ENCODE results near the gene DUOX1. TPM values are rescaled to one million over a fixed set of nuclear protein-coding genes. Genes with fewer than 3 reads are reported as not detected.

Gene DUOX1
- total and polyA plus RNA-seq, 7 donors, result under 0.01 to 1.7 (median 0.79) TPM; not detected in 3

- Histone ChIP-seq H3K27me3 (no peaks in the 10 kb centered on the region), H3K9me3 (no peaks in the 10 kb centered on the region), H3K36me3 (no peaks in the 10 kb centered on the region), H3K4me3 (no peak overlapping the region), H3K4me1 (no peaks in the 10 kb centered on the region), H3K27ac (no peak overlapping the region)
- no peak for DNase-seq
- WGBS, 2 donors, result 91 to 92% methylated on average over 10 of the region's 10 CpGs
- intact Hi-C loops (cut with DNase I), result no loop called here
- TF ChIP-seq POLR2A (IDR thresholded peaks at IDR 0.05), result no peak
- no peak for TF ChIP-seq EP300 (IDR thresholded peaks at IDR 0.05)
- TF ChIP-seq POLR2AphosphoS5 (IDR thresholded peaks at IDR 0.05), result no peak
- TF ChIP-seq CTCF (IDR thresholded peaks at IDR 0.05), result no peak
Measured at GRCh38 chr15:45088801-45089711, 40.7 kb upstream of the DUOX1 start.

DNA sequence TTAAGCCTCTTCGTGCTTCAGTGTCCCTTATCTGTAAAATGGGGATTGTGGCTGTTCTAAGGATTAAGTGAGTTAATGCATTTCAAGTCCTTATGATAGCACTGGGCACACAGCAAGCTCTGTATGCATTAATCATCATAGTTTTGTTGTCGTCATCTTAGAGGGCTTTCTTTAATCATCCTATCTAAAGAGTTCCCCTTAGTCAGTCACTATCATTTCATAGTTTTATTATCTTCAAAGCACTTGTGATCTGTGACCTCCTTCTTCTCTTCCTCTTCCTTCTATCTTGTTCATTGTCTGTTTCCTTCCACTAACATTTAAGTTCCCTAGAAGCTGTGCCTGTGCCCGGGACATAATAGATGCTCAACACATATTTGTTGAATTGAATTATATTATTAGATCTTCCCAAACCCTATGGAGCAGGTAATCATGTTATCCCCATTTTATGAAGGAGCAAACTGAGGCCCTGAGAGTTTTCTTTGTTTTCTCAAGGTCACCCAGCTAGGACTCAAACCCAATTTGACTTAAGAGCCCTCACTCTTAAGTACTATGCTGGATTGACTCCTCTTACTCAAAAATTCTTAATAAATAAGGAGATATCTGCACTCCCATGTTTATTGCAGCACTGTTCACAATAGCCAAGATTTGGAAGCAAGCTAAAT lies 40.0 kb upstream of the DUOX1 start:
- H3K4me3 ChIP-seq, result no peak overlapping the region

DNA sequence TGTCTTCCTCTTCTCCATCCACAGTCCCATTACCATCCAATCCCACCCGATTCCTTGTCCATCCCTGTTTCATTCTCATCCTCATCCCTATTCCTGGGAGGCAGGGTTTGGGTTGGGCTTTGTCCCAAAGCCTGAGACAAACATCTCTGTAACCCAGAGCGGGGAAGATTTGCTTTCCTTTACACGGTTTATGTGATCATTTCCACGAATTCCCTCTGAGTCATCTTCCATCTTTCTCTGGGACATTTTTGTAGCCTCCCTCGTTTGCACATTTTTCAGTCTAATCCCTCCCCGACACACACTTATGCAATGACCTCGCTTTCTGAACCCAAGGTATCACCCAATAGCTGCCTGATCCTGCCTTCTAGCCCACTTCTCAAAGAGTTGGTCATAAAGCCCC lies 38.6 kb upstream of the DUOX1 start:
- H3K4me1 ChIP-seq, result no peaks in the 10 kb centered on the region
- TF ChIP-seq EP300 (IDR thresholded peaks at IDR 0.05) (no peak), POLR2AphosphoS5 (IDR thresholded peaks at IDR 0.05) (no peak), CTCF (IDR thresholded peaks at IDR 0.05) (no peak), POLR2A (IDR thresholded peaks at IDR 0.05) (no peak)
- H3K27ac ChIP-seq, result no peak overlapping the region
- H3K9me3 ChIP-seq, result no peaks in the 10 kb centered on the region
- no peaks in the 10 kb centered on the region for H3K27me3 ChIP-seq
- no peak for DNase-seq
- WGBS, 2 donors, result 62 to 63% methylated on average over 7 of the region's 7 CpGs
- H3K36me3 ChIP-seq, result no peaks in the 10 kb centered on the region
- H3K4me3 ChIP-seq, result no peak overlapping the region
- intact Hi-C loops (cut with DNase I), result no loop called here

More for the DNA sequence above, 40.0 kb upstream of the DUOX1 start:
- DNase-seq, result no peak
- WGBS, 2 donors, result 72 to 79% methylated on average over 3 of the region's 3 CpGs
- no peaks in the 10 kb centered on the region for H3K9me3 ChIP-seq
- TF ChIP-seq EP300 (IDR thresholded peaks at IDR 0.05) (no peak), CTCF (IDR thresholded peaks at IDR 0.05) (no peak), POLR2A (IDR thresholded peaks at IDR 0.05) (no peak), POLR2AphosphoS5 (IDR thresholded peaks at IDR 0.05) (no peak)
- no peaks in the 10 kb centered on the region for H3K27me3 ChIP-seq
- no peak overlapping the region for H3K27ac ChIP-seq
- intact Hi-C loops (cut with DNase I), result no loop called here
- no peaks in the 10 kb centered on the region for H3K4me1 ChIP-seq
- H3K36me3 ChIP-seq, result no peaks in the 10 kb centered on the region

DNA sequence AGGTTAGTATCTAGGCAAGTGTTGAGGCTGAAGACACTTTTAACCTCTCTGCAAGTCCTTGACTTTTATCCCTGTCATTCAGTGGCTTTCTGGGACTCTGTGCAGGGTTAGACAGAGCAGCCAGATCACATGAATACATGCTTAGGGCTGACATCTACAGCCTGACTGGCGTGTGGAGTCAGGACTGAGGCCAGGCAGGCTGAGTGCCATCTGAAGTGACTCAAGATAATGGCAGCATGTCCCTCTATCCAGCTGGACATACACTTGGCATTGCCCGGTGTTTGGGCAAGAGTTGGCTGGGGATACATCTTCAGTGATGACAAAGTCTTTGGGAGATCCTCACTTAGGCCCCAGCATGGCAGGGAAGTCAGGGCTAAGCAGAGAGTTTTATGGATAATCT lies 38.2 kb upstream of the DUOX1 start:
- no peak for DNase-seq
- Histone ChIP-seq H3K36me3 (no peaks in the 10 kb centered on the region), H3K27me3 (no peaks in the 10 kb centered on the region), H3K4me1 (no peaks in the 10 kb centered on the region), H3K27ac (no peak overlapping the region), H3K4me3 (no peak overlapping the region), H3K9me3 (no peaks in the 10 kb centered on the region)
- intact Hi-C loops (cut with DNase I), result no loop called here
- TF ChIP-seq CTCF (IDR thresholded peaks at IDR 0.05) (no peak), POLR2A (IDR thresholded peaks at IDR 0.05) (no peak), POLR2AphosphoS5 (IDR thresholded peaks at IDR 0.05) (no peak), EP300 (IDR thresholded peaks at IDR 0.05) (no peak)
- WGBS, 2 donors, result 87 to 90% methylated on average over 2 of the region's 2 CpGs

Measured in sigmoid colon (tissue), 7 donors.